ENCODE data around the gene LPAR2.

GRCh38 chr19:19661675-19662251, 33.7 kb upstream of the LPAR2 start:
- TF ChIP-seq POLR2A (IDR thresholded peaks at IDR 0.05; ENCODE audit: low read length) (no peak), NR3C1 (IDR thresholded peaks at IDR 0.05) (no peak), HMGXB4 (CRISPR knock-in tag; IDR thresholded peaks at IDR 0.05; ENCODE audit: borderline replicate concordance) (no peak), SMC3 (IDR thresholded peaks at IDR 0.05) (no peak), REST (IDR thresholded peaks at IDR 0.05) (no peak), RAD21 (conservative IDR thresholded peaks at IDR 0.05 in 1 of 2, IDR thresholded peaks at IDR 0.05 in 1 of 2) (no peak), CTCF (IDR thresholded peaks at IDR 0.05) (no peak), CEBPB (IDR thresholded peaks at IDR 0.05) (no peak), EHMT2 (IDR thresholded peaks at IDR 0.05; ENCODE audit: low read depth) (no peak), GATA3 (IDR thresholded peaks at IDR 0.05; ENCODE audit: borderline replicate concordance) (no peak)

Measured in A549 (cell line).